ENCODE results near the gene TUBA4B. TPM values are rescaled to one million over a fixed set of nuclear protein-coding genes. Genes with fewer than 3 reads are reported as not detected.

TUBA4B gene
- total RNA-seq, 6 experiments from 2014 or later = 0.27 to 2.0 (median 0.57) TPM; not detected in 2

DNA sequence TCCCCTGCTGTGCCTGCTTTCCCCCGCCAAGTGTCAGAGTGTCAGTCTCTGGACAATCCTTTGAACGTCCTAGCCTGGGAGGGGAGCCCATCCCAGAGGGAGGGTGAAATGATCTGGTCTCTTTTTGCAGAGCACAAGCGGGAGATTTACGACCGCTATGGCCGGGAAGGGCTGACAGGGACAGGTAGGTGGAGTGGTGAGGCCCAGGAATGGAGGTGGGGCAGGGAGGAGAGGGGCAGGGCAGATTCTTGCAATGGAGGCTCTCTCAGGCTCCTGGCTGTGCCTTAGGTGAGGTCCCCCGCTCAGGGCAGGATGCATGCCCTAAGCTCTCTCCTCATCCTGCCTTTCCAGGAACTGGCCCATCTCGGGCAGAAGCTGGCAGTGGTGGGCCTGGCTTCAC, 28.5 kb downstream of the TUBA4B start:
- Histone ChIP-seq H3K4me3 (no peak overlapping the region), H3K4me1 (peaks cover 0 to 15% (median 0%) of the 10 kb centered on the region in 4 donors), H3K36me3 (peaks cover 0 to 48% (median 10%) of the 10 kb centered on the region in 4 donors), H3K27me3 (no peaks in the 10 kb centered on the region), H3K9me3 (no peaks in the 10 kb centered on the region), H3K27ac (no peak overlapping the region)
- WGBS (ENCODE audit: insufficient coverage, low coverage, low lambda C conversion rate, missing lambda C conversion rate) = 97% methylated on average over 5 of the region's 8 CpGs
- no peak for ATAC-seq
- TF ChIP-seq, protein P1, sequence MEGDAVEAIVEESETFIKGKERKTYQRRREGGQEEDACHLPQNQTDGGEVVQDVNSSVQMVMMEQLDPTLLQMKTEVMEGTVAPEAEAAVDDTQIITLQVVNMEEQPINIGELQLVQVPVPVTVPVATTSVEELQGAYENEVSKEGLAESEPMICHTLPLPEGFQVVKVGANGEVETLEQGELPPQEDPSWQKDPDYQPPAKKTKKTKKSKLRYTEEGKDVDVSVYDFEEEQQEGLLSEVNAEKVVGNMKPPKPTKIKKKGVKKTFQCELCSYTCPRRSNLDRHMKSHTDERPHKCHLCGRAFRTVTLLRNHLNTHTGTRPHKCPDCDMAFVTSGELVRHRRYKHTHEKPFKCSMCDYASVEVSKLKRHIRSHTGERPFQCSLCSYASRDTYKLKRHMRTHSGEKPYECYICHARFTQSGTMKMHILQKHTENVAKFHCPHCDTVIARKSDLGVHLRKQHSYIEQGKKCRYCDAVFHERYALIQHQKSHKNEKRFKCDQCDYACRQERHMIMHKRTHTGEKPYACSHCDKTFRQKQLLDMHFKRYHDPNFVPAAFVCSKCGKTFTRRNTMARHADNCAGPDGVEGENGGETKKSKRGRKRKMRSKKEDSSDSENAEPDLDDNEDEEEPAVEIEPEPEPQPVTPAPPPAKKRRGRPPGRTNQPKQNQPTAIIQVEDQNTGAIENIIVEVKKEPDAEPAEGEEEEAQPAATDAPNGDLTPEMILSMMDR (IDR thresholded peaks at IDR 0.05) = no peak
- no peak for TF ChIP-seq POLR2A (IDR thresholded peaks at IDR 0.05)
- no peak for DNase-seq
- intact Hi-C loops (cut with DNase I) = no loop called here

DNA sequence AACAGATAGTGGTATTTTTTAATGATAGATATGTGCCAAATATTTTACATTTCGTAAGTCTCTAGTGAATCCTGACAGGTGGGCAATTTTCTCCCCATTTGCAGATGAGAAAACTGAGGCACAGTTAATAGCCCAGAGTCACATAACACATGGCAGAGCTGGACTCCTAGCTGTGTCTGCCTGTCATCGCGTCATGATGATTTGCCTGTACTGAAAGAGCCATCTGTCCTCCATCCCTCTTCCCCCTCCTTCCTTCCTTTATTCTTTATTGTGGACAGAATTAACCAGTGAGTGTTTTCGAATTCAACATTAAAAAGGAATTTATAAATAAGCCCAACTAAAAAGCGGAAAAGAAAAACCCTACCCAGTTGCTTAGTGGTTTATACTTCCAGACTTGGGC, 29.3 kb downstream of the TUBA4B start:
- peaks cover 0 to 48% (median 10%) of the 10 kb centered on the region in 4 donors for H3K36me3 ChIP-seq
- WGBS (ENCODE audit: insufficient coverage, low coverage, low lambda C conversion rate, missing lambda C conversion rate) = 84% methylated on average over 5 of the region's 5 CpGs
- no peak overlapping the region for H3K4me3 ChIP-seq
- intact Hi-C loops (cut with DNase I) = no loop called here
- H3K4me1 ChIP-seq = peaks cover 0 to 15% (median 0%) of the 10 kb centered on the region in 4 donors
- ATAC-seq (no peak), DNase-seq (no peak)
- H3K9me3 ChIP-seq = no peaks in the 10 kb centered on the region
- no peak for TF ChIP-seq POLR2A (IDR thresholded peaks at IDR 0.05)
- TF ChIP-seq, protein P1 (IDR thresholded peaks at IDR 0.05) = no peak
- no peak overlapping the region for H3K27ac ChIP-seq
- no peaks in the 10 kb centered on the region for H3K27me3 ChIP-seq

DNA sequence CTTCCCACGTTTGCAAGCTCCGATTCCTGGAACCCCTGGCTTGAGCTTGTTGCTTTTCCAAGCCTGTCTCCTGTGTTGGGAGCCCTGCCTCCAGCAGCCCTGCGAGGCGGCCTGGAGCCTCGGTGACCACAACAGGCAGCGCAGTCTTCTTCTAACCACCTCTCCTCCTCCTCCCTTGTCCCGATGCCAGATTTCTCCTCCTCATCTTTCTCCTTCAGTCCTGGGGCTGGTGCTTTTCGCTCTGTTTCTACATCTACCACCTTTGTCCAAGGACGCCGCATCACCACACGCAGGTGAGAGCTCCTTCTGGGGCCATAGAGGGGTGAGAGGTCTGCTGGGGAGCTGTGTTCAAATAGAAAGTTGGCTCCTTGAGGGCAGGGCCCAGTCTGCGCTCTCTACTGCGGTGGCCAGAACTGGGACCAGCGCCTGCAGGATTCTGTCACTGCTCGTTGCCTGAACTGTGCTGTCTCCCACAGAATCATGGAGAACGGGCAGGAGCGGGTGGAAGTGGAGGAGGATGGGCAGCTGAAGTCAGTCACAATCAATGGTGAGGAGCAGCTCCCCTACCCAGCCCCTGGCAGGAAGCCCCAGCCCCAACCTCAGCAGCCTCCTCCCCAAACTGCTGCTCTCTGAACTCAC, 30.0 kb downstream of the TUBA4B start:
- intact Hi-C loops (cut with DNase I) = no loop called here
- no peaks in the 10 kb centered on the region for H3K9me3 ChIP-seq
- peaks cover 0 to 48% (median 10%) of the 10 kb centered on the region in 4 donors for H3K36me3 ChIP-seq
- TF ChIP-seq POLR2A (IDR thresholded peaks at IDR 0.05) = no peak
- TF ChIP-seq, protein P1 (IDR thresholded peaks at IDR 0.05) = no peak
- H3K27ac ChIP-seq = no peak overlapping the region
- ATAC-seq = no peak
- H3K27me3 ChIP-seq = no peaks in the 10 kb centered on the region
- peaks cover 0 to 11% (median 0%) of the 10 kb centered on the region in 4 donors for H3K4me1 ChIP-seq
- WGBS (ENCODE audit: insufficient coverage, low coverage, low lambda C conversion rate, missing lambda C conversion rate) = 93% methylated on average over 8 of the region's 17 CpGs
- DNase-seq = no peak
- H3K4me3 ChIP-seq = no peak overlapping the region

DNA sequence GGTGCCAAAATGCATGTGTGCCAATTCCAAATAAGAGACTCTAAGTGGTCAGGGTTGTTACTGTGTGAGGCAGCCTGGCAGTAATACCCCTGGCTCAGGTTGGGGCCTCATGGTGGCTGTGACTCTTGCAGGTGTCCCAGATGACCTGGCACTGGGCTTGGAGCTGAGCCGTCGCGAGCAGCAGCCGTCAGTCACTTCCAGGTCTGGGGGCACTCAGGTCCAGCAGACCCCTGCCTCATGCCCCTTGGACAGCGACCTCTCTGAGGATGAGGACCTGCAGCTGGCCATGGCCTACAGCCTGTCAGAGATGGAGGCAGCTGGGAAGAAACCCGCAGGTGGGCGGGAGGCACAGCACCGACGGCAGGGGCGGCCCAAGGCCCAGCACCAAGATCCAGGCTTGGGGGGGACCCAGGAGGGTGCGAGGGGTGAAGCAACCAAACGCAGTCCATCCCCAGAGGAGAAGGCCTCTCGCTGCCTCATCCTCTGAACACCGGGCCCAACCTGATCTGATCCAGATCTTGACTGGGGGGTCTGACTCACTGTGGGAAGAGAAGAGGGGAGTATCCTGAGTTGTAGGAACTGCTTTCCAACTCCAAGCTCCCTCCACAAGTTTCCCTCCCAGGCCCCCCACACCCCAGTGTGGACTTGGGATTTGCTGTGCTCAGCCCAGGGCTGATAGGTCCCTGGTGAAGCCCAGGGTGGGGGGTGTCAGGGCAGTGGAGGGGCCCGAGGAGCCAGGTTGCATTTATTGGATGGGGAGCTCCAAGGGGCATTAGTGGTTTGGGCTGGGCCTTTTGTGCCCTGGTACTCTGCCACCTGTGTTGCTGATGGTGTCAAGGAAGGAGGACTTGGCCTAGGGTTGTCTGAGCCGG, 31.7 kb downstream of the TUBA4B start:
- DNase-seq (no peak), ATAC-seq (no peak)
- no peak overlapping the region for H3K27ac ChIP-seq
- TF ChIP-seq, protein P1 (IDR thresholded peaks at IDR 0.05) = no peak
- no peak for TF ChIP-seq POLR2A (IDR thresholded peaks at IDR 0.05)
- no peaks in the 10 kb centered on the region for H3K9me3 ChIP-seq
- H3K27me3 ChIP-seq = no peaks in the 10 kb centered on the region
- WGBS (ENCODE audit: insufficient coverage, low coverage, low lambda C conversion rate, missing lambda C conversion rate) = 80% methylated on average over 1 of the region's 16 CpGs
- intact Hi-C loops (cut with DNase I) = no loop called here
- H3K36me3 ChIP-seq = peaks cover 0 to 48% (median 10%) of the 10 kb centered on the region in 4 donors
- H3K4me1 ChIP-seq = peaks cover 0 to 3% (median 0%) of the 10 kb centered on the region in 4 donors
- no peak overlapping the region for H3K4me3 ChIP-seq
